Neural progenitor cell (in vitro differentiated cells): ENCODE data around the gene ARL1.

Experiments
- CTCF ChIP-seq: fragments of 200-600 bp; sonication (generic); IDR thresholded peaks from 2 replicates; pipeline ENCODE4 v1.5.1; 2017; ENCODE audit warnings: antibody characterized with exemption, mild to moderate bottlenecking
- EZH2 ChIP-seq: fragments of 200-600 bp; sonication (generic); IDR thresholded peaks from 2 replicates; pipeline ENCODE4 v1.6.1; 2017; ENCODE audit warnings: antibody characterized with exemption, mild to moderate bottlenecking, moderate library complexity

- TF ChIP-seq EZH2 = no peak
- TF ChIP-seq CTCF = no peak
Measured at GRCh38 chr12:101407436-101408345, at the start of gene ARL1.
